Caco-2 (cell line): Measurements from ENCODE around the gene TRPM2. TPM values are rescaled to one million over a fixed set of nuclear protein-coding genes. Genes with fewer than 3 reads are reported as not detected.

Experiments
- BruUV-seq: library from RNA; stranded (reverse); fragments of 400-500 nt; replicated peaks from 2 replicates; lab custom pipeline; 2021; lab: Mats Ljungman, UMichigan
- CTCF ChIA-PET: fragments of 300-600 bp; sonication (Branson Sonifier 250); formaldehyde crosslinking; loops from one replicate; lab custom pipeline; 2022; ENCODE audit warnings: antibody characterized with exemption; lab: Charles Lee
- POLR2A ChIA-PET: fragments of 300-600 bp; sonication (Branson Sonifier 250); formaldehyde crosslinking; loops from one replicate; lab custom pipeline; 2022; ENCODE audit warnings: antibody characterized with exemption; lab: Charles Lee
- DNase-seq, 2 experiments: peaks; one replicate each; pipeline versions ENCODE4 v3.0.0 to v3.0.0-alpha.2; 2020 to 2022
- H3K27me3 ChIP-seq: replicated peaks from 2 replicates; pipeline ENCODE4 v1.6.0; 2011; ENCODE audit warnings: low read length; ENCODE audit not compliant: control insufficient read depth, insufficient read depth
- H3K36me3 ChIP-seq: 2 replicates; pipeline ENCODE4 v1.5.1; 2011; ENCODE audit warnings: low read length; ENCODE audit not compliant: control insufficient read depth, insufficient read depth
- H3K4me1 ChIP-seq: fragments of 250-450 bp; sonication (Bioruptor Pico); 2 replicates; pipeline ENCODE4 v1.5.1; 2020; ENCODE audit warnings: mild to moderate bottlenecking
- H3K4me3 ChIP-seq: 2 replicates; pipeline ENCODE4 v1.5.1; 2011; ENCODE audit warnings: low read depth, mild to moderate bottlenecking, control low read depth, low read length
- H3K9me3 ChIP-seq: fragments of 250-450 bp; sonication (Bioruptor Pico); 2 replicates; pipeline ENCODE4 v1.5.1; 2020; ENCODE audit warnings: mild to moderate bottlenecking, moderate library complexity
- H3K27ac Mint-ChIP-seq: one replicate; pipeline ENCODE4 v1.8.0; 2022; ENCODE audit warnings: mixed read lengths; ENCODE audit not compliant: unreplicated experiment
- H3K27me3 Mint-ChIP-seq: one replicate; pipeline ENCODE4 v1.8.0; 2022; ENCODE audit warnings: mixed read lengths; ENCODE audit not compliant: insufficient read depth, unreplicated experiment
- H3K36me3 Mint-ChIP-seq: one replicate; pipeline ENCODE4 v1.8.0; 2022; ENCODE audit warnings: mild to moderate bottlenecking, mixed read lengths; ENCODE audit not compliant: insufficient read depth, unreplicated experiment
- H3K4me1 Mint-ChIP-seq: one replicate; pipeline ENCODE4 v1.8.0; 2022; ENCODE audit warnings: low read depth, mixed read lengths; ENCODE audit not compliant: unreplicated experiment
- H3K4me3 Mint-ChIP-seq: one replicate; pipeline ENCODE4 v1.8.0; 2022; ENCODE audit warnings: mild to moderate bottlenecking, moderate library complexity, mixed read lengths; ENCODE audit not compliant: unreplicated experiment
- H3K9me3 Mint-ChIP-seq: one replicate; pipeline ENCODE4 v1.8.0; 2022; ENCODE audit warnings: mixed read lengths; ENCODE audit not compliant: unreplicated experiment
- intact Hi-C: fragments of 100-400 bp; cut with micrococcal nuclease; formaldehyde crosslinking; loops from one replicate; pipeline ENCODE4 v1.10.0; 2022; ENCODE audit not compliant: unreplicated experiment
- total RNA-seq: library from RNA; stranded (reverse); gene quantifications from 2 replicates; pipeline ENCODE4 v1.2.3, GENCODE V29; 2022
- TF ChIP-seq, protein P1 (sequence below), 2 experiments: fragments of 200-600 bp in 1 of 2; IDR thresholded peaks; 1 replicate in 1 of 2; 2 replicates in 1 of 2; pipeline versions ENCODE4 v1.5.1 to v1.8.0; 2011 to 2022; ENCODE audit warnings: antibody characterized with exemption in 1 of 2, control low read depth in 1 of 2, inconsistent platforms in 1 of 2, low read depth in 1 of 2, low read length in 1 of 2, mild to moderate bottlenecking in 1 of 2, moderate library complexity in 1 of 2; ENCODE audit not compliant: insufficient read depth in 1 of 2, severe bottlenecking in 1 of 2, unreplicated experiment in 1 of 2

Gene TRPM2
- total RNA-seq, 1 experiment from 2014 or later: 0.20 TPM

DNA sequence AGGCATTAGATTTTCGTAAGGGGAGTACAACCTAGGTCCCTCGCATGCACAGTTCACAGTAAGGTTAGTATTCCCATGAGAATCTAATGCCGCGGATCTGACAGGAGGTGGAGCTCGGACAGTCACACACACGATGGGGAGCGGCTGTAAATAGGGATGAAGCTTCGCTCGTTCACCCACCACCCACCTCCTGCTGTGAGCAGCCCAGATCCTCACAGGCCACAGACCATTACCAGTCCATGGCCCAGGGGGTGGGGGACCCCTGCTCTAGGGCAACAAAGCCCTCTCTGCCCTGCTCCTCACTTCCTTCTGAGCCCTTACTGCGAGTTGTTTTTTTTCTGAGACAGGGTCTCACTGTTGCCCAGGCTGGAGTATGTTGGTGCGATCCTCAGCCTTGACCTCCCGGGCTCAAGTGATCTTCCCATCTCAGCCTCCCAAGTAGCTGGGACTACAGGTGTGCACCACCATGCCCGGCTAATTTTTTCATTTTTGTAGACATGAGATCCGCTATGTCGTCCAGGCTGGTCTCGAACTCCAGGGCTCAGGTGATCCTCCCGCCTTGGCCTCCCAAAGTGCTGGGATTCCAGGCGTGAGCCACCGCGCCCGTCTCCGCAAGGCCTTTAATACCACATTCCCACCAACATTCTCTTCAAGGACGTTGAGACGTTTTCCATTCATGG, 21.3 kb downstream of the TRPM2 start:
- H3K4me1 ChIP-seq: peaks cover 8% of the 10 kb centered on the region; the same call in 1 of the 2 replicates
- BruUV-seq: no TSS peak
- H3K27me3 ChIP-seq: no peaks in the 10 kb centered on the region
- ChIA-PET CTCF (no interaction called here), POLR2A (no interaction called here)
- H3K4me1 Mint-ChIP-seq: no peaks in the 10 kb centered on the region
- H3K9me3 ChIP-seq: peaks cover 4% of the 10 kb centered on the region; the same call in 1 of the 2 replicates
- H3K36me3 Mint-ChIP-seq: no peaks in the 10 kb centered on the region
- DNase-seq: no peak
- no peak overlapping the region for H3K4me3 ChIP-seq
- TF ChIP-seq, protein P1, sequence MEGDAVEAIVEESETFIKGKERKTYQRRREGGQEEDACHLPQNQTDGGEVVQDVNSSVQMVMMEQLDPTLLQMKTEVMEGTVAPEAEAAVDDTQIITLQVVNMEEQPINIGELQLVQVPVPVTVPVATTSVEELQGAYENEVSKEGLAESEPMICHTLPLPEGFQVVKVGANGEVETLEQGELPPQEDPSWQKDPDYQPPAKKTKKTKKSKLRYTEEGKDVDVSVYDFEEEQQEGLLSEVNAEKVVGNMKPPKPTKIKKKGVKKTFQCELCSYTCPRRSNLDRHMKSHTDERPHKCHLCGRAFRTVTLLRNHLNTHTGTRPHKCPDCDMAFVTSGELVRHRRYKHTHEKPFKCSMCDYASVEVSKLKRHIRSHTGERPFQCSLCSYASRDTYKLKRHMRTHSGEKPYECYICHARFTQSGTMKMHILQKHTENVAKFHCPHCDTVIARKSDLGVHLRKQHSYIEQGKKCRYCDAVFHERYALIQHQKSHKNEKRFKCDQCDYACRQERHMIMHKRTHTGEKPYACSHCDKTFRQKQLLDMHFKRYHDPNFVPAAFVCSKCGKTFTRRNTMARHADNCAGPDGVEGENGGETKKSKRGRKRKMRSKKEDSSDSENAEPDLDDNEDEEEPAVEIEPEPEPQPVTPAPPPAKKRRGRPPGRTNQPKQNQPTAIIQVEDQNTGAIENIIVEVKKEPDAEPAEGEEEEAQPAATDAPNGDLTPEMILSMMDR (IDR thresholded peaks at IDR 0.05; ENCODE audit: insufficient read depth in 1 of 2, low read depth in 1 of 2, low read length in 1 of 2, severe bottlenecking in 1 of 2, unreplicated experiment in 1 of 2): no peak
- no peaks in the 10 kb centered on the region for H3K27me3 Mint-ChIP-seq
- no peak overlapping the region for H3K4me3 Mint-ChIP-seq
- intact Hi-C loops: no loop called here
- H3K27ac Mint-ChIP-seq: no peak overlapping the region
- H3K9me3 Mint-ChIP-seq: no peaks in the 10 kb centered on the region
- no peaks in the 10 kb centered on the region for H3K36me3 ChIP-seq

DNA sequence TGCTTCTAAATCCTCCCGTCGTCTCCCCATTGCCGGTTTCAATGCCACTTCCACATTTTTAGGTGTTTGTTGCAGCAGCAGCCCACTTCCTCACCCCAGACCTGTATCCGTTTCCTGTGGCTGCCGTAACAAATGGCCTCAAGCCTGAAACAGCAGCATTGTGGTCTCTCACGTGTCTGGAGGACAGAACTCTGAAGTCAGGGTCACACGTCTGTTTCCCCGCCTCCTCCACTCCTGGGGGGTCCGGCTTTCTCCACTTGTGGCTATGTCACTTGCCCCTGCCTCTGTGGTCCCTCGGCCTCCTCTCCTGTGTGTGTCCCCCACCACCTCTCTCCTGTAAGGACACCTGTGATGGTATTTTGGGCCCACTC, 21.8 kb downstream of the TRPM2 start:
- TF ChIP-seq, protein P1 (IDR thresholded peaks at IDR 0.05; ENCODE audit: insufficient read depth in 1 of 2, low read depth in 1 of 2, low read length in 1 of 2, severe bottlenecking in 1 of 2, unreplicated experiment in 1 of 2): no peak
- H3K4me1 Mint-ChIP-seq: no peaks in the 10 kb centered on the region
- CTCF ChIA-PET: no interaction called here
- Histone ChIP-seq H3K9me3 (peaks cover 4% of the 10 kb centered on the region; the same call in 1 of the 2 replicates), H3K4me1 (peaks cover 6% of the 10 kb centered on the region; the same call in 1 of the 2 replicates), H3K4me3 (no peak overlapping the region), H3K27me3 (no peaks in the 10 kb centered on the region), H3K36me3 (no peaks in the 10 kb centered on the region)
- no peaks in the 10 kb centered on the region for H3K27me3 Mint-ChIP-seq
- BruUV-seq: no TSS peak
- POLR2A ChIA-PET: no interaction called here
- no peaks in the 10 kb centered on the region for H3K9me3 Mint-ChIP-seq
- no peaks in the 10 kb centered on the region for H3K36me3 Mint-ChIP-seq
- no peak overlapping the region for H3K27ac Mint-ChIP-seq
- no peak overlapping the region for H3K4me3 Mint-ChIP-seq
- intact Hi-C loops: no loop called here
- DNase-seq: no peak

DNA sequence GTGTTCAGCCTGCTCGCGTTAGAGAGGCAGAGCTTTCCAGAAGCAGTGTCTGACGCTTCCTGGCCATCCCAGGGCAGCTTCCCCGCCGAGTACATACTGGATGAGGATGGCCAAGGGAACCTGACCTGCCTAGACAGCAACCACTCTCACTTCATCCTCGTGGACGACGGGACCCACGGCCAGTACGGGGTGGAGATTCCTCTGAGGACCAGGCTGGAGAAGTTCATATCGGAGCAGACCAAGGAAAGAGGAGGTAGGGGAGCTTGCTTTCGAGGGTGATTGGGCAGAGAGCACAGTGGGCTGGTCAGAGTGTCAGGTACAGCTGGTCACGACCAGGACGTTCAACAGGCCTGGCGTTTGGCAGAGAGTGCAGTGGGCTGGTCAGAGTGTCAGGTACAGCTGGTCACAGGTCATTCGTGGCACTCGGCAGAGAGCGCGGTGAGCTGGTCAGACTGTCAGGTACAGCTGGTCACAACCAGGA, 22.4 kb downstream of the TRPM2 start:
- DNase-seq: no peak
- CTCF ChIA-PET: no interaction called here

More for the DNA sequence above, 22.4 kb downstream of the TRPM2 start:
- peaks cover 4% of the 10 kb centered on the region for H3K9me3 ChIP-seq
- intact Hi-C loops: no loop called here
- TF ChIP-seq, protein P1 (IDR thresholded peaks at IDR 0.05; ENCODE audit: insufficient read depth in 1 of 2, low read depth in 1 of 2, low read length in 1 of 2, severe bottlenecking in 1 of 2, unreplicated experiment in 1 of 2): no peak
- no peaks in the 10 kb centered on the region for H3K27me3 Mint-ChIP-seq
- no TSS peak for BruUV-seq
- 0 out of 2 replicates have a peak, but pooled peaks cover under 1% of the 10 kb centered on the region for H3K4me1 ChIP-seq
- POLR2A ChIA-PET: no interaction called here
- no peaks in the 10 kb centered on the region for H3K36me3 Mint-ChIP-seq
- no peaks in the 10 kb centered on the region for H3K4me1 Mint-ChIP-seq
- no peak overlapping the region for H3K4me3 Mint-ChIP-seq
- H3K4me3 ChIP-seq: no peak overlapping the region
- H3K9me3 Mint-ChIP-seq: peaks cover 1% of the 10 kb centered on the region
- no peaks in the 10 kb centered on the region for H3K36me3 ChIP-seq
- H3K27me3 ChIP-seq: no peaks in the 10 kb centered on the region
- H3K27ac Mint-ChIP-seq: no peak overlapping the region
